NB4 (cell line): ENCODE data around the gene ZNF730.
"Not testable (repeated sequence)": the region's sequence is repeated elsewhere in the genome, so short reads cannot be mapped to it uniquely, and the experiment has no call there.

Experiments
- MAX ChIP-seq: IDR thresholded peaks from 2 replicates; pipeline ENCODE4 v1.6.1; 2011; ENCODE audit warnings: low read depth, low read length
- MYC ChIP-seq: IDR thresholded peaks from 2 replicates; pipeline ENCODE4 v1.6.1; 2011; ENCODE audit warnings: low read depth, low read length
- POLR2A ChIP-seq: IDR thresholded peaks from 2 replicates; pipeline ENCODE4 v1.6.1; 2011; ENCODE audit warnings: mild to moderate bottlenecking; ENCODE audit not compliant: insufficient read length; ENCODE audit errors: extremely low read depth
- TF ChIP-seq, protein P1 (sequence below): IDR thresholded peaks from one replicate; pipeline ENCODE4 v1.5.1; 2012; ENCODE audit warnings: low read depth, low read length

GRCh38 chr19:23077776-23078175 lies 39.0 kb upstream of the ZNF730 start:
- TF ChIP-seq, protein P1, sequence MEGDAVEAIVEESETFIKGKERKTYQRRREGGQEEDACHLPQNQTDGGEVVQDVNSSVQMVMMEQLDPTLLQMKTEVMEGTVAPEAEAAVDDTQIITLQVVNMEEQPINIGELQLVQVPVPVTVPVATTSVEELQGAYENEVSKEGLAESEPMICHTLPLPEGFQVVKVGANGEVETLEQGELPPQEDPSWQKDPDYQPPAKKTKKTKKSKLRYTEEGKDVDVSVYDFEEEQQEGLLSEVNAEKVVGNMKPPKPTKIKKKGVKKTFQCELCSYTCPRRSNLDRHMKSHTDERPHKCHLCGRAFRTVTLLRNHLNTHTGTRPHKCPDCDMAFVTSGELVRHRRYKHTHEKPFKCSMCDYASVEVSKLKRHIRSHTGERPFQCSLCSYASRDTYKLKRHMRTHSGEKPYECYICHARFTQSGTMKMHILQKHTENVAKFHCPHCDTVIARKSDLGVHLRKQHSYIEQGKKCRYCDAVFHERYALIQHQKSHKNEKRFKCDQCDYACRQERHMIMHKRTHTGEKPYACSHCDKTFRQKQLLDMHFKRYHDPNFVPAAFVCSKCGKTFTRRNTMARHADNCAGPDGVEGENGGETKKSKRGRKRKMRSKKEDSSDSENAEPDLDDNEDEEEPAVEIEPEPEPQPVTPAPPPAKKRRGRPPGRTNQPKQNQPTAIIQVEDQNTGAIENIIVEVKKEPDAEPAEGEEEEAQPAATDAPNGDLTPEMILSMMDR, result not testable (repeated sequence)
- TF ChIP-seq POLR2A, MYC, MAX: not testable (repeated sequence)
